ENCODE data around the gene MED10. TPM values are rescaled to one million over a fixed set of nuclear protein-coding genes. Genes with fewer than 3 reads are reported as not detected.

The MED10 gene
- total and polyA plus RNA-seq, 2 donors (not counting 3 experiments of a cell fraction or from before 2014, with no cell fraction given), result 55.6 to 56.3 TPM

DNA sequence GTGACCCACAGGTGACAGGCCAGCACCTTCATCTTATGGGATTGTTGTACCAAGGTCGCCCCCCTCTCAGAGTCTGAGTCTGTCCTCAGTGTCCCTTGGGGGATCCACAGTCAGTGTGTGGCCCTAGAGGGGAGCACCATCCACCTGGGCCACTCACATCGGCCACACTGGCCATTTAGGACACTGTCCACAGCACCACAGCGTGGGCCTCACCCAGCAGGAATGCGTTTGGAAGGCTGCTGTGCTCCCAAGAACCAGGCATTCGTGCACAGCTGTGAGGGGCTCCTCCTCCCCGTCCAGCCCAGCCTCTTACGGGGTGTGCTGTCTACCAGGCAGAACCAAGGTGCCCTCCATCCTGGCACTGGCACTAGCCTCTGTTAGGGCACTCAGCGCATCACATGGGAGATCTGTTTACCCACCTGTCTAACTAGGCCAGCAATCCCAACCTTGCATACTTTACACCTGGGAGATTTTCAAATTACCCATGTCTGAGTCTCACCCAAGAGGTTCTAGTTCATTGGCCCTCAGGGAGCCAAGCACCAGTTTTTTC is 45.8 kb upstream of the MED10 start:
- FAIRE-seq, result no peak
- H3K9me1 ChIP-seq (replicated peaks; ENCODE audit: control insufficient read depth, extremely low read depth, insufficient read depth, low read length), result no peaks in the 10 kb centered on the region
- ChIA-PET POLR2A (no interaction called here), CTCF (interaction anchor here (4.4 kb wide), 1 partner anchor 11 kb away, joined by 48 read pairs; no protein-coding TSS in a partner anchor)
- H3K36me3 ChIP-seq (ENCODE audit: control insufficient read depth in 2 of 2, extremely low read depth in 1 of 2, insufficient read depth in 2 of 2, low read length in 2 of 2), result no peaks in the 10 kb centered on the region
- peak overlapping the region; percentile 83 for H3K27ac ChIP-seq (ENCODE audit: insufficient read depth, low read depth, low read length)
- TF ChIP-seq FOS (IDR thresholded peaks at IDR 0.05; ENCODE audit: borderline replicate concordance, insufficient read depth, low read length), result no peak
- no peak for TF ChIP-seq POLR2AphosphoS5 (IDR thresholded peaks at IDR 0.05; ENCODE audit: insufficient read depth, low read depth, low read length)
- TF ChIP-seq, protein P1, sequence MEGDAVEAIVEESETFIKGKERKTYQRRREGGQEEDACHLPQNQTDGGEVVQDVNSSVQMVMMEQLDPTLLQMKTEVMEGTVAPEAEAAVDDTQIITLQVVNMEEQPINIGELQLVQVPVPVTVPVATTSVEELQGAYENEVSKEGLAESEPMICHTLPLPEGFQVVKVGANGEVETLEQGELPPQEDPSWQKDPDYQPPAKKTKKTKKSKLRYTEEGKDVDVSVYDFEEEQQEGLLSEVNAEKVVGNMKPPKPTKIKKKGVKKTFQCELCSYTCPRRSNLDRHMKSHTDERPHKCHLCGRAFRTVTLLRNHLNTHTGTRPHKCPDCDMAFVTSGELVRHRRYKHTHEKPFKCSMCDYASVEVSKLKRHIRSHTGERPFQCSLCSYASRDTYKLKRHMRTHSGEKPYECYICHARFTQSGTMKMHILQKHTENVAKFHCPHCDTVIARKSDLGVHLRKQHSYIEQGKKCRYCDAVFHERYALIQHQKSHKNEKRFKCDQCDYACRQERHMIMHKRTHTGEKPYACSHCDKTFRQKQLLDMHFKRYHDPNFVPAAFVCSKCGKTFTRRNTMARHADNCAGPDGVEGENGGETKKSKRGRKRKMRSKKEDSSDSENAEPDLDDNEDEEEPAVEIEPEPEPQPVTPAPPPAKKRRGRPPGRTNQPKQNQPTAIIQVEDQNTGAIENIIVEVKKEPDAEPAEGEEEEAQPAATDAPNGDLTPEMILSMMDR (IDR thresholded peaks at IDR 0.05; ENCODE audit: extremely low read depth in 1 of 2, insufficient read depth in 1 of 2, low read depth in 1 of 2, low read length in 2 of 2), result no peak
- no peak for TF ChIP-seq POLR2A (IDR thresholded peaks at IDR 0.05; ENCODE audit: low read depth, low read length)
- TF ChIP-seq MYC (IDR thresholded peaks at IDR 0.05; ENCODE audit: low read depth, low read length), result no peak
- TF ChIP-seq GATA2 (IDR thresholded peaks at IDR 0.05; ENCODE audit: insufficient read depth, insufficient read length, low read depth, low read length), result no peak
- no peak for TF ChIP-seq JUN (IDR thresholded peaks at IDR 0.05; ENCODE audit: borderline replicate concordance, insufficient read depth, insufficient read length, low read depth)
- TF ChIP-seq EZH2 (IDR thresholded peaks at IDR 0.05; ENCODE audit: borderline replicate concordance, low read depth, low read length, severe bottlenecking), result no peak
- TF ChIP-seq, protein P2, sequence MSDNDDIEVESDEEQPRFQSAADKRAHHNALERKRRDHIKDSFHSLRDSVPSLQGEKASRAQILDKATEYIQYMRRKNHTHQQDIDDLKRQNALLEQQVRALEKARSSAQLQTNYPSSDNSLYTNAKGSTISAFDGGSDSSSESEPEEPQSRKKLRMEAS (IDR thresholded peaks at IDR 0.05; ENCODE audit: insufficient read depth, insufficient read length), result no peak
- no peaks in the 10 kb centered on the region for H4K20me1 ChIP-seq (replicated peaks; ENCODE audit: control insufficient read depth, extremely low read depth, insufficient read depth, low read length)
- H3K27me3 ChIP-seq (ENCODE audit: control insufficient read depth in 2 of 2, insufficient read depth in 2 of 2, low read length in 2 of 2), result no peaks in the 10 kb centered on the region
- DNase-seq (ENCODE audit: low read depth, low spot score), result no peak
- no peak overlapping the region for H2AFZ ChIP-seq (ENCODE audit: low read depth, low read length)
- H3K9me3 ChIP-seq (replicated peaks; ENCODE audit: control insufficient read depth, insufficient read depth, low read length), result no peaks in the 10 kb centered on the region
- peaks cover 39% of the 10 kb centered on the region for H3K4me1 ChIP-seq (ENCODE audit: control insufficient read depth, extremely low read depth, insufficient read depth, low read length)
- dilution Hi-C loops (cut with MboI; ENCODE audit: extremely low pct_ligation_motif_present, low sequenced_read_pairs), result no loop called here
- BruUV-seq (replicated peaks), result TSS peak; percentile 21
- no peak overlapping the region for H3K4me3 ChIP-seq (replicated peaks in 1 of 3; ENCODE audit: insufficient read depth in 1 of 3, low read depth in 1 of 3, low read length in 3 of 3)
- intact Hi-C loops (cut with micrococcal nuclease), result no loop called here
- no peaks in the 10 kb centered on the region for H3K79me2 ChIP-seq (ENCODE audit: control insufficient read depth, insufficient read depth, low read length)
- no peak overlapping the region for H3K9ac ChIP-seq (replicated peaks; ENCODE audit: extremely low read depth, insufficient read depth, low read length)
- H3K4me2 ChIP-seq (ENCODE audit: insufficient read depth, low read length), result no peak overlapping the region

Data from endothelial cell of umbilical vein (primary cell).